HG03095 (cell line): Measurements from ENCODE around the gene GSDME.
A peak's percentile ranks its signal among the peaks of the same experiment; 100 is the strongest.

Experiments used
- ATAC-seq: cut with Tn5 transposase; IDR thresholded peaks from one replicate; pipeline ENCODE4 v1.9.1; 2021; ENCODE audit warnings: moderate library complexity; ENCODE audit not compliant: unreplicated experiment

Gene GSDME

GRCh38 chr7:24706211-24707170 lies 50.8 kb downstream of the GSDME start:
- ATAC-seq, result no peak

DNA sequence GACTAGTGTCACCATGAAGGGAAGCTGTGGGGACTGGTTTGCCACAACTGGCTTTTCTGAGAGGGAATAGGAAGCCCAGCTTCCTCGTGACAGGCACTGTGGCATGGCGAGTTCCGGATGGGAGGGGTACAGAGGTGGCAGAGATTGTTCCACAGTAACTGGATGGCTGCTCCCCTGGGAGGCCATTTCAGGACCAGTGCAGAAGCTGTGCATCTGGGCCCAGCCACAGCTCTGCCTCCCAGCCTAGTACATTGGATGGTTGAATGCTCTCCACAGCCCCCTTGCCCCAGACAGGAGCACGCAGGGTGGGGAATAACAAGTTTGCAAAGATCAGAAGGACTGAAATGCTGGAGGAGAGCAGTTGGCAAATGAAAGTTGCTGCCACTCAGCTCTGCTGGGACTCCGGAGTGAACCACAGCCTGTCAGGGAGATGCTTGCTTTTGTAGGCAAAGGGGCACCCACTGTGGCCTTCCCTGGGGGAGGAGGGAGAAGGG lies 51.8 kb downstream of the GSDME start:
- ATAC-seq, result no peak

DNA sequence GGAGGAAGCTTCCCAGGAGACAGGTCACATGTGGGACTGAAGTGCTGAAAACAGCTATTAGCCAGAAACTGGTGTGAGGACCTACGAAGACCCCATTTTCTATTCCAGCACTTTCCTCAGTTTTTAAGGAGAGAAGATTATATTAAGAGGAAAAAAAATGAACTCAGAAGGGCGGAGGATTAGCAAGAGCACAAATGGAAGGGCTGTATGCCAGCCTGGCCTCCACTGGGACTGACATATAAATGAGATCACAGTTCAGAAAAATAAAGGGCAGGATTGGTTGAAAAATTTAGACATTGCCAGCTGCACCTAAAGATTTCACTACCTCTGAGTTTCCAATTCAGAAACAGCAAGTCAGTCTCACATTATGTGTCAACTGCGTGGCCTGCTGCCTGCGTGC lies 53.0 kb downstream of the GSDME start:
- ATAC-seq, result no peak

DNA sequence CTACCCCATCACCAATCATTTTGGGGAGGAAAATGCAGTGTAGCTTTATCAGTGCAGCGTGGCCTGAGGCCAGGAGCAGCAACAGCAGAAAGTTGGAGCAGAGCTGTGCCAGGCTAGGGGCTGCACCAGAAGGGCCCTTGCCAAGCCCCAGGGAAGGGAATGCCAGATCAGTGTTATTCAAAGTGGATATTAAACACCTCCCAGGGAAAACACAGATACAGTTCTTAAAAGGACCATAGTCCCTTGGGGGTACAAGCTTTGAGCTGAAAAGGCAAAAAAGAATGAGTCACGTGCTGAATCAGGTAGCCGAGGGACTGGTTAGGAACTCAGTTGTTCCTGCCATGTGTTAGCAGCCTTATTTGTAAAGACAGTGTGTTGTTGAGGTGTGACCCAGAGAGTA lies 54.0 kb downstream of the GSDME start:
- no peak for ATAC-seq

DNA sequence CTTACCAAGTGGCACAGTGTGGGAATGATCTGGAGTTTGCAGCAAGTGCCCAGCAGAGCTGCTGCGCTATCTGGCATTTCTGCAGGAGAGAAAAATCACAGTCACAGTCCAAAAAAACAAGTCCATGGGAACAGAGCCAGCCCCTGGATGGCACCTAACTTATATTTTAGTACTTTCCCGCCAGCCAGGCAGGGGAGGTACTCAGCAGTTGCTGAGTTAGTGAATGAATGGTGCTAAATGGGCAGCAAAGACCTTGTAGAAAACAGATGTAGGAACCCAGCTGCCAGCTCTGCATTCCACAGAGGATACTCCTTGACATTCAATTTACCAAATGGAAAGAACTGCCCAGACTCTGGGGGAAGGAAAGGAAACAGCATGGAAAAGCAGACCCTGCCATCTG lies 54.5 kb downstream of the GSDME start:
- ATAC-seq, result no peak

- ATAC-seq, result no peak
Measured at GRCh38 chr7:24701261-24702235, 55.7 kb downstream of the GSDME start.

DNA sequence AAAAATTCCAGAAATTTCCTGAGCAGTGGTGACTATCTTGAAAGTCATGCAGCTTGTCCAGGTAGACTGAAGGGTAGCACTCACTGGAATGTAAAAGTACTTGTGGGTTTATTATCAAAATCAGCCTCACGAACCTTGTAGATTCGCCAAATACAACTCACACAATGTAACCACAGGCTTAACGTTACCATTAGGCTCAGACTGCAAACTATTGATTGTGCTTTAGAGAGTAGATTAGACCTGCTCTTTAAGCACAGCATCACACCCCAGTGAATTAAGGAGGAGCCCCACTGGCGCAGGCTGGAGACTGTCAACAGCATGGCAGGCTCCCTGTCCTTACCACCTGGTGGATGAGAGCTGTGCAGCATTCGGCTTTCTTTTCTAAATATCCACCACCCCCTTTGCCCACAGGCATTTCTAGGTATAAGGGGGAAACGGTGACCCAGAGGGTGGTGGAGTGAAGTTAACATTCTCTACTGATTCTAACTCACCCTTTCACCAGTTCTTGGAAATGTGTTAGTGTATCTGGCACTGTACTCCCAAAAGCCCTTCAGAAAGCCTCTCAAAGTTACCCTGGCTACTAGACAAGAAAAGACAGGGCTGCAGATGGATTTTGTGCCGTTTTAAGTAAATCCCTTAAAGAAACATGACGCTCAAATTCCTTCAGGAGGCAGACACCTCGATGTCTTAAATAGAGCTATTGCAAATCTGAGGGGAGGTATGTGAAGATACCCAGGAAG lies 56.6 kb downstream of the GSDME start:
- no peak for ATAC-seq

GRCh38 chr7:24698531-24699266 lies 58.6 kb downstream of the GSDME start:
- no peak for ATAC-seq

- no peak for ATAC-seq
Measured at GRCh38 chr7:24697416-24697815, 59.8 kb downstream of the GSDME start.

DNA sequence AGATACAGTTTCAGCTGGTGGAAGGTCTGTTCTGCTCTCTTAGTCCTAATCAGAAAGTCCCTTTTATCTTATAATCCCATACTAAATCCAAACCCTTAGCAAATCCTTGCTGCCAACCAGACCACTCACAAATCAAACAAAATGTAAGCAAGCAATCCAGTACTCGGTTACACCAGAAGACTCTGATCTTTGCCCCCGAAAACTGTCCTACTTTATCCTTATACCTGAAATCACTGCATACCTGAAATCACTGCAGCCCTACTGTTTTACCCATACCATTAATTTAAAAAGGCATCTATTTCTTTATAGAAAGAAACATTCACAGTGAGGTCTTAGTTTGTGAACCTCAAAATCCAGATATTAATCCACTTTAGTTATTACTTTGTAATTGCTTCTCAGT lies 64.7 kb downstream of the GSDME start:
- ATAC-seq, result no peak

- ATAC-seq, result no peak
Measured at GRCh38 chr7:24690251-24690650, 67.0 kb downstream of the GSDME start.

- no peak for ATAC-seq
Measured at GRCh38 chr7:24685708-24686107, 71.6 kb downstream of the GSDME start.

- ATAC-seq, result no peak
Measured at GRCh38 chr7:24670782-24671181, 86.5 kb downstream of the GSDME start.

DNA sequence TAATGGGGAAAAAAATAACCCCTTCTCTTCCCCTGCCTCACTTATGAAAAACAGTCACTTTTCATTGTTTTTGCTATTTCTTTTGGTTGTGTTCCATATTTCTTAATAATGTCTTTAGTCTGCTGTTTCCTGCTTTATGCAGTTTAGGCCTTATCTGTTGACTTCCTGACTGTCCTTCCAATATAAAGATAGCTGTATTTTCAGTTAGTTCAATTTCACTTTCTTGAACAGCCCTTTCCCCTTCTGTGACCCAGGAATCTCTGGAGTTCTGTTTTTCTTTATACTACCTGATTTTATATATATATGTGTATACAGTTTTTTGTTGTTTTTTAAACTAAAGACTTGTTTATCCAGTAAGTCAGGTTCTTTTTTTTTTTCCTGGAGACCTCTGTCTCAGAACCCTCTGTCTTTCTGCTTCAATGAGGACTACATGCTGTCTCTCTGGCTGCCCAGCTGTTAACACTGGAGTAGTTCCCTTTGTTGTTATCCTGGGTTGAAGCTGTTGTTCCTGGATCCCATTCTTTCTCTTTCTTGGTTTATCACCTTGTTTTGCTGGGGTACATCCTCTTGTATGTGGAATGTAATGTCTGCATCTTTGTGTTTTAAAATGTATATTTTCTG lies 87.2 kb downstream of the GSDME start:
- no peak for ATAC-seq

GRCh38 chr7:24668927-24669635 lies 88.2 kb downstream of the GSDME start:
- no peak for ATAC-seq

- ATAC-seq, result no peak
Measured at GRCh38 chr7:24665564-24666294, 91.5 kb downstream of the GSDME start.

- no peak for ATAC-seq
Measured at GRCh38 chr7:24660546-24660945, 96.7 kb downstream of the GSDME start.

GRCh38 chr7:24659505-24659904 lies 97.8 kb downstream of the GSDME start:
- ATAC-seq, result peak; percentile 89
